ENCODE measurements around the gene PRM3.

Gene PRM3

GRCh38 chr16:11241480-11242204 lies 31.8 kb downstream of the PRM3 start:
- no peak overlapping the region for H3K4me3 ChIP-seq (ENCODE audit: low read depth, low read length)
- no peak for DNase-seq (ENCODE audit: low read depth)
- TF ChIP-seq CTCF (IDR thresholded peaks at IDR 0.05; ENCODE audit: low read depth, low read length): no peak
- no peak for TF ChIP-seq POLR2A (IDR thresholded peaks at IDR 0.05; ENCODE audit: extremely low read depth, insufficient read length)
- TF ChIP-seq MYC (IDR thresholded peaks at IDR 0.05; ENCODE audit: low read depth, low read length): no peak
- TF ChIP-seq MAX (IDR thresholded peaks at IDR 0.05; ENCODE audit: low read depth, low read length): no peak

GRCh38 chr16:11240636-11241473 lies 32.6 kb downstream of the PRM3 start:
- no peak for DNase-seq (ENCODE audit: low read depth)
- no peak for TF ChIP-seq MAX (IDR thresholded peaks at IDR 0.05; ENCODE audit: low read depth, low read length)
- no peak for TF ChIP-seq MYC (IDR thresholded peaks at IDR 0.05; ENCODE audit: low read depth, low read length)
- TF ChIP-seq POLR2A (IDR thresholded peaks at IDR 0.05; ENCODE audit: extremely low read depth, insufficient read length): no peak
- no peak for TF ChIP-seq CTCF (IDR thresholded peaks at IDR 0.05; ENCODE audit: low read depth, low read length)
- H3K4me3 ChIP-seq (ENCODE audit: low read depth, low read length): no peak overlapping the region

- no peak overlapping the region for H3K4me3 ChIP-seq (ENCODE audit: low read depth, low read length)
- DNase-seq (ENCODE audit: low read depth): no peak
- TF ChIP-seq CTCF (IDR thresholded peaks at IDR 0.05; ENCODE audit: low read depth, low read length): no peak
- TF ChIP-seq MAX (IDR thresholded peaks at IDR 0.05; ENCODE audit: low read depth, low read length): no peak
Measured at GRCh38 chr16:11239644-11240632, 33.5 kb downstream of the PRM3 start.

GRCh38 chr16:11238272-11239202 lies 34.9 kb downstream of the PRM3 start:
- DNase-seq (ENCODE audit: low read depth): no peak
- TF ChIP-seq POLR2A (IDR thresholded peaks at IDR 0.05; ENCODE audit: extremely low read depth, insufficient read length) (no peak), MAX (IDR thresholded peaks at IDR 0.05; ENCODE audit: low read depth, low read length) (no peak), MYC (IDR thresholded peaks at IDR 0.05; ENCODE audit: low read depth, low read length) (no peak), CTCF (IDR thresholded peaks at IDR 0.05; ENCODE audit: low read depth, low read length) (no peak)

More at GRCh38 chr16:11238272-11239202, 34.9 kb downstream of the PRM3 start:
- H3K4me3 ChIP-seq (ENCODE audit: low read depth, low read length): no peak overlapping the region
